Activated T-cell treated with anti-CD3 and anti-CD28 coated beads, Interleukin-2, amount 50 U/mL, for 4 hours (primary cell): ENCODE data around the gene NOTCH2NLA. TPM values are rescaled to one million over a fixed set of nuclear protein-coding genes. Genes with fewer than 3 reads are reported as not detected.
"Not testable (repeated sequence)": the region's sequence is repeated elsewhere in the genome, so short reads cannot be mapped to it uniquely, and the experiment has no call there.

ENCODE experiments used
- ATAC-seq, 2 donors: fragments of 200-7000 bp; cut with Tn5 transposase; one replicate each; pipeline ENCODE4 v1.10.0; 2021
- DNase-seq: peaks from one replicate; pipeline ENCODE4 v3.0.0-alpha.2; 2020
- H3K27me3 Mint-ChIP-seq: one replicate; pipeline ENCODE4 v1.8.0; 2021; ENCODE audit warnings: low read depth, mixed read lengths
- H3K36me3 Mint-ChIP-seq: one replicate; pipeline ENCODE4 v1.8.0; 2022; ENCODE audit warnings: mixed read lengths; ENCODE audit not compliant: insufficient read depth
- H3K4me1 Mint-ChIP-seq: one replicate; pipeline ENCODE4 v1.8.0; 2021; ENCODE audit warnings: low read depth, mixed read lengths
- H3K4me3 Mint-ChIP-seq: one replicate; pipeline ENCODE4 v1.8.0; 2021; ENCODE audit warnings: mild to moderate bottlenecking, moderate library complexity, mixed read lengths
- H3K9me3 Mint-ChIP-seq: one replicate; pipeline ENCODE4 v1.8.0; 2021; ENCODE audit warnings: mixed read lengths
- total RNA-seq, 3 donors: library from RNA; stranded (reverse); gene quantifications; one replicate each; pipeline ENCODE4 v1.2.1, GENCODE V29; 2021

The NOTCH2NLA gene
- 10 to 100 TPM; 11.7 to 14.3 (median 11.9) TPM for total RNA-seq

DNA sequence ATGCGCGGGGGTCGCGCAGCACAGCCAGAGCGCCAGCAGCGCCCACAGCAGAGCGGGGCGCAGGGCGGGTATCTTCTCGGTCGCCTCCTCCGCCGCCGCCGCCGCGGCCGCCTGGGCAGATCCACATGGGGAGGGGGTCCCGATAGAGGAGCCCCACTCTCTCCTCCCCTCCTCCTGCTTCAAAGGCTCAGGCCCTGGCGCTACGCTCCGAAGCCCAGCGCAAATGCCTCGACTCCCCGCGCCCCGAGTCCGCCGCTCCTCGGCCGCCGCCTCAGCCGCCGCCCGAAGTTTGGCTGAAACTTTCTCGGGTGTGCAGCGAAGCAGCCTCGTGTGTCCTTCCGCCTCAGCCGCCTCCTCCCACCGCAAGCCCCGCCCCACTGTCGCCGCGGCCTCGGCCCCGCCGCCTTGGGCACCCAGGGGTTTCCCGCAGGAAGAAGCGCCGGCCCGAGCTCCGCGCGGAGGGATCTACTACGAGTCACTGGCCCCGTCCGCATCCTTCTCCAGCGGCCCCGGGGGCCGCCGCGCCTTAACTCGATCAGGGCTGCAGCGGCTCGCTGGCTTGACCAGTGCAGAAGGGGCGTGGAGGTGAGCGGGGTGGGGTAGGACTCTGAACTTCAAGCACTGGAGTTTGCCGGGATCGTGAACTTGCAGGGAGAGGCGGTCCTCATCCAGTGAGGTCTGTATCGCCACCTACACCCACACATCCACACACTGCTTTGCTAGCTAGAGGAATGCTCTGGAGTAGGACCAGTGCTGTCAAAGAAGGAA, at the start of gene NOTCH2NLA:
TSS of gene NOTCH2NLA (minus strand) at position 312 of the 768 bp plus-strand sequence. CDS start 39,684 bp downstream, outside the sequence.
- not testable (repeated sequence) for H3K9me3 Mint-ChIP-seq, H3K36me3 Mint-ChIP-seq, H3K4me1 Mint-ChIP-seq, H3K27me3 Mint-ChIP-seq
- ATAC-seq (peak; percentile 87 to 88), DNase-seq (peak; percentile 26)
- H3K4me3 Mint-ChIP-seq = peak within 1 kb of the TSS; percentile 69

DNA sequence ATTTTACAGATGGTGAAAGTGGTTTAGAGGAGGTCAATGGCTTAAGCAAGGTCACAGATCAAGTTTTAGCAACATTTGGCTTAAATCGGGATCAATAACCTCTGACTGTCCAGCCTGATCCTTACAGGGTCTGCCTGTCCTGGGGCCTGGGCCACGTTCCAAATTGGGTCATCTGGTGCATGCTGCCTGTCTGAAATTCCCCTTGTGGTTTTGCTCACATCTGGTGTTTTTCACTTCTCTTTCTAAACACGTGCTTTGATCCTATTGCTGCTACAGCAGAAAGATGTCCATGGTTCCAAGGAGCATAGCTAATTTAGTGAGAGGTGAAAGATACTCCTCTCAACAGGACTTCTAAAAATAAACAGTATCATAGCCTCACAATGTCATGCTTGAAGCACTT, 49.5 kb upstream of the NOTCH2NLA start:
- ATAC-seq, H3K27me3 Mint-ChIP-seq, H3K4me1 Mint-ChIP-seq: not testable (repeated sequence)

DNA sequence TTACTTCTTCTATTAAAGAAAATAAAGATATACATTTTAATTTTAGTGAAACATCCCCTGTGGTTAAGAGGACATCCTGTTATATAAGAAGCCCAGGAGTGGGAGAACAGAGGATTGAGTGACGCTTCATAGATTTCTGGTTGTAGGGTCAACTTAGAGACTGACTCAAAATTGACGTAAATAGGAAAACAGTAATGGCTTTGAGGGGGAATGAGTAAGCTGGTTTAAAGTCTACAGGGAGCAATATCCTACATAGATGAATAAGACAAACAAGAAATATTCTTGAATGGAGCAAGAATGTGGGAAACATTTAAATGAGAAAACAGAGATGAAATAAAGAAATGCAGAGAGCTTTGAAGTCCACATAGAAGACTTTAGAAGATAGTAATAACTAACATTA, 48.3 kb upstream of the NOTCH2NLA start:
- not testable (repeated sequence) for H3K27me3 Mint-ChIP-seq, H3K4me1 Mint-ChIP-seq, H3K9me3 Mint-ChIP-seq, H3K4me3 Mint-ChIP-seq, H3K36me3 Mint-ChIP-seq, DNase-seq, ATAC-seq

More for the DNA sequence above, 49.5 kb upstream of the NOTCH2NLA start:
- H3K4me3 Mint-ChIP-seq, H3K9me3 Mint-ChIP-seq, H3K36me3 Mint-ChIP-seq, DNase-seq: not testable (repeated sequence)

DNA sequence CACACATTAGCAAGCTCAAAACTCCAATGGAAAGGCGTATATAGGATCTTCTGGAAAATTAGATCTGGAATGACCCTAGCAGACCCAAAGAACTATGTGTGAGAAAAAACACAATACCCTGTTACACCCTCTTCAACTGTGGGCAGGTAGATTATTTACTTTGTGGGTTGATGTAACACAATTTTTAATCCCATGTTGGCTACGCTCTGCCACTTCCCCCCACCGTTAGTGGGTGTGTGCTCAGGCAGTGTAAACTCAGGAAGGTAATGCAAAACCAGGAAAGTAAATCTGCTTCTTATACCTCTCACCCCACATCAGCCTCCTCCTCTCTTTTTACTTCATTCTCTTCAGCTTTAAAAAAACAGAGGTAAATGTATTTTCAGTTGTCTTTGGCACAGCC, 45.3 kb upstream of the NOTCH2NLA start:
- H3K27me3 Mint-ChIP-seq = not testable (repeated sequence)

DNA sequence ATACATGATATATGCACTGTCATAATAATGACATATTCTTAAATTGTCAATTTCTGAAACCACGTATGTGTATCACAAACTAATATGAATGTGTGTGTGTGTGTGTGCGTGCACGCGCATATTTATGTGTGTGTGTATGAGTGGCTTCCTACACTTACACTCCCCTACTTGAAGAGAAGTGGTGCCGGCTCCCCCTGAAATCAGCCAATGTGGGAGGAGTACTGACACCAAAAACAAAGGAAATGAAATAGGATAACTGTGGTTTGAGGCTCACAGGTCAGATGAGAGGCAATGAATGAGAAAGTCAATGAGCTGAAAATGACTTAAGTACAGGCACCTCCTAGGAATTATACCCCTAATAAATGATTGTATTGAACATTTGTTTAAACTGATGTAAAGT, 44.4 kb upstream of the NOTCH2NLA start:
- not testable (repeated sequence) for DNase-seq, H3K27me3 Mint-ChIP-seq, H3K36me3 Mint-ChIP-seq, H3K9me3 Mint-ChIP-seq, H3K4me1 Mint-ChIP-seq, ATAC-seq, H3K4me3 Mint-ChIP-seq

More for the DNA sequence above, 45.3 kb upstream of the NOTCH2NLA start:
- not testable (repeated sequence) for H3K4me1 Mint-ChIP-seq, H3K4me3 Mint-ChIP-seq, ATAC-seq, H3K9me3 Mint-ChIP-seq, H3K36me3 Mint-ChIP-seq, DNase-seq

DNA sequence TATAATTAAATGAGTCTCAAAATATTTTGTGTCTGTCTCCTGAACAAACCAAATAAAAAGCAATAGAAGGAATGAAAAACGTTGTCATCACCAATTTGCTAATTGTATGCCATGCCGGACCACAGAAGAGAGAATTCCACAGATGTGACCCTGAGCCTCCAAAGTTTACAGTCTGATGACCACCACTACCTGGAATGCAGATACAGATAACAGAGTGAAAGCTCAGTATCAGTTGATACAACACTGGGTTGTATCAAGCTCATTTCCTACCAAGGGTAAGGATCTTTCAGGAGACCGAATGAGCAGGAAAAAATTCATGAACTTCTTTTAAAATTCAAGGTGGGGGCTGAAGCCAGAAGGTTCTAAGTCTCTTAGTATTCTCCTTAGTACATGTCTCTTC, 43.9 kb upstream of the NOTCH2NLA start:
- H3K4me1 Mint-ChIP-seq, DNase-seq, H3K27me3 Mint-ChIP-seq, ATAC-seq, H3K9me3 Mint-ChIP-seq, H3K36me3 Mint-ChIP-seq, H3K4me3 Mint-ChIP-seq: not testable (repeated sequence)

DNA sequence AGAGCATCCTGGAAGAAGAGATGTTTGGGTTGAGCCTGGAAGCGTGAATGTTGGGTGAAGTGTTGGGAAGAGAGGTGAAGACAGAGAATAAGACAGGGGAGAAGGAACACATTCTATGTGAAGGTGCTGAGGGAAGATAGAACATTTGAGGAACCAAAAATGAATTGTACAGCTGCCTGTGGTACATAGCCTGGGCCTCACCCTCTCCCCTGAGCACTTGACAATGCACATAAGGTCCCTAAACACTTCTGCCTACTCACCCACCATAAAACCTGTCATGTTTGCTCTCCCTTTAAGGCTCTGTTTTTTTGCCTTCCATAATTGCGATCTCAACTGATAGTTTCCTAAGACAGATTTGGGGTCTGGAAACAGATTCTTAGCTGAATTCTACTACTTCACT, 43.2 kb upstream of the NOTCH2NLA start:
- ATAC-seq, H3K36me3 Mint-ChIP-seq, H3K9me3 Mint-ChIP-seq, H3K4me1 Mint-ChIP-seq, H3K27me3 Mint-ChIP-seq, H3K4me3 Mint-ChIP-seq, DNase-seq: not testable (repeated sequence)

DNA sequence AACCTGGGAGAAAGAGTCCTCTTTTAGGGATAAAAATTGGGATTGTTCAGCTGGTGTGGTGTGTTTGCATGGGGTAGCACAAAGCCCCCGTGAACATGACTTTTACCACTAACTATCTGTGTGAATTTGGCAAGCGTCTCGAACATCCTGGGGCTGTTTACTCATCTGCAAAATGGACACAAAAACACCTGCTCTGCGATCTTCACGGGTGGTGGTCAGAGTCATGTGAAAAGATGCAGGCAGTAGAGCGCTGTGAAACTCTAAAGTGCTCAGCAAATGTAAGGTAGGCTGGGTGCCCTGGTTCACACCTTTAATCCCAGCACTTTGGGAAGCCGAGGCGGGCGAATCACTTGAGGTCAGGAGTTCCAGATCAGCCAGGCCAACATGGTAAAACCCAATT, 41.3 kb upstream of the NOTCH2NLA start:
- not testable (repeated sequence) for H3K4me1 Mint-ChIP-seq, DNase-seq, ATAC-seq, H3K9me3 Mint-ChIP-seq, H3K4me3 Mint-ChIP-seq, H3K27me3 Mint-ChIP-seq, H3K36me3 Mint-ChIP-seq

DNA sequence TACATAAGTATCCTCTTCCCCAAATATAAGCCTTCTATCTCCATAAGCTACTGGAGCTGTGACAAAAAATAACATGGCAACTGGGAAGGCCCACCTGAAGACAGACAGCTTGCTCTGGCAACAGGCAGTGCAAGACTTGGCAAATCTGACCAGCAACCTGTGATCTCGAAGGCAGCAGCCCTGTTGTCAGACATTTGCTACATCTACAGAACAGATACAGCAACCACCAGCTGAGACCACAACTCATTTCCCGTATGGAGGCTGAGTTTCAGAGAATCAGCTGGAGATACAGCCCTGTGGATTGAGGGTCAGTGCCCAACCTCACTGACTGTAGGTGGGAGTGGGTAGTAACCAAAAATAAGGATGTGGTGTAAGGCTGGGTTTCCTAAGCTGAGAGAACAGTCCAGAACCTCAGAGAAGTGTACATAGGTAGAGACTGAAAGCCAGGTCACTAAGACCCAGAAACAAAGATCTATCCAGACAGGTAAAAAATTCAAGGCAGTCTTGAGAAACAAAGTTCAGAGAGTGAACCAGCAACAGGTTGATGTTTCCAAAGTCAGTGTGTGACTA, 37.4 kb upstream of the NOTCH2NLA start:
- H3K4me3 Mint-ChIP-seq, H3K9me3 Mint-ChIP-seq, H3K4me1 Mint-ChIP-seq, H3K36me3 Mint-ChIP-seq, ATAC-seq, H3K27me3 Mint-ChIP-seq, DNase-seq: not testable (repeated sequence)

DNA sequence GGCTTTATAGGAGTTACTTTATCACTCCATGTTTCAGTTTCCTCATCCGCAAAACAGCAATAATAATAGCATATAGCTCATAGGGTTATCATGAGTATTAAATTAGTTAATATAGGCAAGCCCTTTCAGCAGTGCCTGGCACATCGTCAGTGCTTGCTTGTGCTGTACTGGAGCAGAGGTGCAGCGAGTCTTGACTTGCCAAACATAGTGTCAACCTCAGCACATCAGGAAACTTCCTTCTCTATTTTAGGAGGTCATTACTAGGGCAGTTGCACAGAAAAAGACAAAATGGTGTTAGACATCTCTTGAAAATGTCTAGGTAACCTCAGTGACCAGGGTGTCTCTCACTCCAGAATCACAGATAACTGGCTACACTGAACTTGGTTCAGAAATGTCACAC, 35.9 kb upstream of the NOTCH2NLA start:
- not testable (repeated sequence) for ATAC-seq, H3K9me3 Mint-ChIP-seq, H3K4me3 Mint-ChIP-seq, H3K4me1 Mint-ChIP-seq, H3K27me3 Mint-ChIP-seq, H3K36me3 Mint-ChIP-seq, DNase-seq

DNA sequence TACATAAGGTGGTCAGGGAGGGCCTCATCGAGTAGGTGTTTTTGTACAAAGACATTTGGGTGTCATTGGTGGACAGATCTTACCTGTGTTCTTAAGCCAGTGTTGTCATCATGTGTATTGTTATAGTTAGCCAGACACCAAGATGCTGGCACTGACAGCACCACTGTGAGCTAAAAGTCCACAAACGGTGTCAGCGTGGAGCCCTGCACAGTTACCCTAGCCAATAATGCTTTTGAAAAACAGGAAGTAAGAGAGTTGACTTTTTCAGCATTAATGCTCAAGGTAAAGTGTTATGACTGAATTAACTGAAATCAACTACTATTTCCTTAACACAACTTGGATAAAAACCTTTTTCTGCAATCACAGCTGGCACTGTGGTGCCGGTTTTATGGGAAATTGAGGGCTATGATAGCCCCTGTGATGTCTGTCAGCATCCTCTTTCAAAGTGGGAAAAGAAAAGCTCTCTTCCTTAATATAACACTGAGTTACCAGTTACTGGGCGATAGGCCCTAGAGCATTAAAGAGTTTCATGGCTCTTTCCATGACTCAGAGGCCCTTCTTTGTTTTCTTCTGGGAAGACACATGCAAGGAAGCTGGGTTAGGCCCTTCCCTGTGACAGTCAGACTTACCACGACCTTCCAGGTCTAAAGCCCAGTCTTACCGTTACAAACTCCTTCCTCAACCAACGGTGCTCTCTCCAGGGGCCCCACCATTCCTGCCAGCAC, 31.3 kb upstream of the NOTCH2NLA start:
- not testable (repeated sequence) for ATAC-seq, H3K4me3 Mint-ChIP-seq, DNase-seq, H3K9me3 Mint-ChIP-seq, H3K36me3 Mint-ChIP-seq, H3K27me3 Mint-ChIP-seq, H3K4me1 Mint-ChIP-seq

DNA sequence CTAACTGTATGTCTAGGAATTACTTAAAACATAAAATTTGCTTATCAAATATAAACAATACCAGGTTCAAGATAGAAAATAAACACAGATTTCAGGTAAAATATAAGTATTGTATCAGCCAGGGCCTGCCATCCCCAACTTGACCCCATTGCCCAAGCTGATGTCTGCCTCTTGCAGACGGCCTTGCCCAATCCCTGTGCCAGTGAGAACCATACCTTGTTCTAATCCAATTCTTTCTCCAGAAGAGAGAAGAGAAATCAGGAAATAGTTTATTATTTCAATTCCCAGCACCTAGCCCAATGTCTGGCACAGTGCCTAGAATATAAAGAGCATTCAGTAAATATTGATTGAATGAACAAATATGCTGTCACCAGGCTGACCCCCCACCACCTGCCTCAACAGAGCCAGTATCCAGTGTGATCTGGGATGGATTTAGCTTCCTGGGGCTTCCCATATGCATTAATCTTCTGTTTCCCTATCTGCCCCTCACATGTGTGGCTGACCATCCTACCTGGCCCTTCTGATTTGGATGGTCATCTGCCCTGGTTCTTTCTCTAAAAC, 29.3 kb upstream of the NOTCH2NLA start:
- ATAC-seq, H3K4me1 Mint-ChIP-seq, DNase-seq, H3K27me3 Mint-ChIP-seq, H3K36me3 Mint-ChIP-seq, H3K9me3 Mint-ChIP-seq, H3K4me3 Mint-ChIP-seq: not testable (repeated sequence)

DNA sequence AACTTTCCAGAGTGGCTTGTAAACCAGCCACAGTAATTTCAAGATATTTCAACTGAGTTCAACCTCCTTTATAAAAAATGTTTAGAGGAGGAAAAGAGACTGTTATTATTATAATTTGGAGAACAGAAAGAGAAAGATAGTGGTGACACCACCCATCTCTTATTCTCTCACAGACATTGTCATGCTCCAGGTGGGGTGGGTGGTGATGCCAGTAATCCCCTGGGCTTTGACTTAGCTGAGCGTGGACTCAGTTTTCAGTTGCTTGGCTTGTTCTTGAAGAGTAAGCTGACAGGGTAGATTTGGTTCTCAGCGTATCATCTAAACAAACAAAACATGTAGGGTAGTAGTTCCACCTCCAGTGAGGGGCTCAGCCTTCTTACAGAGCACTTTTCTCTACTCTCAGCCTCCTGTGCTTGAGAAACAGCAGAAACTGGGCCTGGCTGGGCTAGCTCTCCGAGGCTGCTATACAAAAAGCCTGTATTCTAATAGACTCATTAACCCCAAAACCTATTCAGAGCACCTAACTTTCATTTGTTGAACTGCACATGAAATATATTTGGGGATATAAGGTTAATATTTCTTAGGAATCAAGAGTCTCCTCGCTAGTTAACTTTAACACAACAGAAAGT, 25.9 kb upstream of the NOTCH2NLA start:
- not testable (repeated sequence) for DNase-seq, H3K36me3 Mint-ChIP-seq, H3K4me3 Mint-ChIP-seq, H3K9me3 Mint-ChIP-seq, H3K4me1 Mint-ChIP-seq, H3K27me3 Mint-ChIP-seq
- ATAC-seq = peak in 1 of 2 donors; percentile 10

DNA sequence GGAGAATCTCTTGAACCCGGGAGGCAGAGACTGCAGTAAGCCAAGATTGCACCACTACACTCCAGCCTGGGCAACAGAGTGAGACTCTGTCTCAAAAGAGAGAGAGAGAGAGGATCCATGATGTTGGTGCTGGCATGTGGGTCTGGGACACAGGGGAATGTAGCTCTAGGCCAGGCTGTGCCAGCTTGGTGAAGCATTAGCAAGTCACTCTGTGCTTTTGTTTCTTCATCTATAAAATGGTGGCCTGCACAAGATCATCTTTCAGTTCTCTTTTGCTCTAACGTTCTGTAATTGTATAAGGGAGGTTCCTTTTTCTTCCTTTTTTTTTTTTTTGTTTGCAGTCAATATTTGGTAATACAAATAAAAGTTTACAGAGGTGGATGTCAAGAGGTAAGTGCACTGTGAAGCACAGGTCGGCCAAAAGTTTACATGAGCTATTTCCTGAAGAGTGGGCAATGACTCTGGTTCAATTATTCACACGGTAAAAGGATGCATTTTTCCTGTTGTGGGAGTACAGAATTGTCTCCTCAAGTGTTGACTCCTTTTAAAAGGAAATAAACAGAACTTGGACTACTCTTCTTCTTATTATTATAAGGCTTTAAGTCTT, 24.5 kb upstream of the NOTCH2NLA start:
- H3K9me3 Mint-ChIP-seq, DNase-seq, H3K4me1 Mint-ChIP-seq, ATAC-seq, H3K4me3 Mint-ChIP-seq, H3K36me3 Mint-ChIP-seq, H3K27me3 Mint-ChIP-seq: not testable (repeated sequence)
